ENCODE results near the gene FABP1. TPM values are rescaled to one million over a fixed set of nuclear protein-coding genes. Genes with fewer than 3 reads are reported as not detected.

Gene FABP1
- total and polyA plus RNA-seq, 2 of the 4 experiments (the other 2 are of a cell fraction), result not detected

- no peak for TF ChIP-seq MXI1 (IDR thresholded peaks at IDR 0.05; ENCODE audit: borderline replicate concordance, low read depth, low read length)
Observed at GRCh38 chr2:88127888-88128653, at the start of gene FABP1 (continued).

GRCh38 chr2:88177556-88177955 lies 49.7 kb upstream of the FABP1 start:
- in situ Hi-C loops (cut with MboI; ENCODE audit: low sequenced_read_pairs), result loop anchor here (25.0 kb wide), 1 partner anchor 485 kb away; no protein-coding TSS in a partner anchor
- Histone ChIP-seq H3K56ac (ENCODE audit: extremely low read depth, insufficient read depth, low read length) (no peak overlapping the region), H4K91ac (ENCODE audit: insufficient read depth, low read depth, low read length) (no peak overlapping the region), H3K27ac (ENCODE audit: insufficient read depth, low read length) (no peak overlapping the region), H3K4me2 (ENCODE audit: low read depth, low read length) (no peak overlapping the region), H2BK120ac (ENCODE audit: low read depth, low read length) (no peak overlapping the region), H2AFZ (replicated peaks; ENCODE audit: low read length, poor library complexity) (no peak overlapping the region), H2AK5ac (ENCODE audit: low read depth, low read length) (no peak overlapping the region), H2BK5ac (ENCODE audit: low read depth, low read length, poor library complexity, severe bottlenecking) (no peak overlapping the region), H3K14ac (replicated peaks; ENCODE audit: low read depth, low read length) (no peak overlapping the region), H3K23ac (ENCODE audit: low read depth, low read length) (no peak overlapping the region), H3K9ac (ENCODE audit: low read depth, low read length) (no peak overlapping the region), H3K18ac (ENCODE audit: low read depth, low read length) (no peak overlapping the region), H3K36me3 (ENCODE audit: control insufficient read depth, insufficient read depth, low read length) (no peaks in the 10 kb centered on the region), H4K20me1 (ENCODE audit: insufficient read depth, low read length) (no peaks in the 10 kb centered on the region), H3K9me1 (ENCODE audit: insufficient read depth, low read length) (no peaks in the 10 kb centered on the region), H4K5ac (ENCODE audit: low read depth, low read length) (no peak overlapping the region), H3K4me3 (ENCODE audit: insufficient read depth, low read depth, low read length) (no peak overlapping the region), H4K8ac (ENCODE audit: low read depth in 2 of 2, low read length in 2 of 2) (no peak overlapping the region), H3K4ac (ENCODE audit: low read depth, low read length) (no peak overlapping the region), H3K27me3 (ENCODE audit: control insufficient read depth, insufficient read depth, low read length) (peaks cover 4% of the 10 kb centered on the region; the same call in 1 of the 2 replicates), H2BK20ac (ENCODE audit: low read depth, low read length) (no peak overlapping the region), H3K79me1 (ENCODE audit: low read depth in 1 of 2, low read length in 2 of 2) (no peaks in the 10 kb centered on the region), H2AK9ac (replicated peaks; ENCODE audit: low read depth, low read length, poor library complexity) (no peak overlapping the region), H2BK15ac (ENCODE audit: low read depth, low read length) (no peak overlapping the region), H3K4me1 (ENCODE audit: control insufficient read depth, insufficient read depth, low read length) (no peaks in the 10 kb centered on the region), H3K9me3 (ENCODE audit: control insufficient read depth, insufficient read depth, low read length) (no peaks in the 10 kb centered on the region)
- ChIA-PET POLR2A (ENCODE audit: unreplicated experiment) (no interaction called here), CTCF (no interaction called here)
- no CpG with 5 or more reads among the region's 3 CpGs for WGBS, 2 experiments (ENCODE audit: extremely low coverage in 2 of 2, insufficient read length in 1 of 2)
- ATAC-seq (ENCODE audit: low read depth) (no peak), DNase-seq (no peak)
- no TSS peak for BruUV-seq (replicated peaks)
- dilution Hi-C loops (cut with HindIII; ENCODE audit: low sequenced_read_pairs, unreplicated experiment), result no loop called here
- intact Hi-C loops (cut with micrococcal nuclease), result no loop called here
- no peak for TF ChIP-seq CHD1 (IDR thresholded peaks at IDR 0.05; ENCODE audit: low read depth, low read length)
- no peak for TF ChIP-seq CTCF (conservative IDR thresholded peaks at IDR 0.05; ENCODE audit: low read depth, low read length)
- no peak for TF ChIP-seq MXI1 (IDR thresholded peaks at IDR 0.05; ENCODE audit: borderline replicate concordance, low read depth, low read length)
- no peak for TF ChIP-seq BHLHE40 (IDR thresholded peaks at IDR 0.05; ENCODE audit: low read depth, low read length)
- no peak for TF ChIP-seq NFE2L2 (IDR thresholded peaks at IDR 0.05; ENCODE audit: low read depth, low read length)
- TF ChIP-seq RAD21 (IDR thresholded peaks at IDR 0.05; ENCODE audit: low read length), result no peak
- no peak for TF ChIP-seq RCOR1 (IDR thresholded peaks at IDR 0.05; ENCODE audit: insufficient replicate concordance, low read length)
- TF ChIP-seq USF2 (IDR thresholded peaks at IDR 0.05; ENCODE audit: low read depth, low read length), result no peak
- no peak for TF ChIP-seq ELK1 (IDR thresholded peaks at IDR 0.05; ENCODE audit: borderline replicate concordance, low read depth, low read length)
- TF ChIP-seq POLR2A (IDR thresholded peaks at IDR 0.05; ENCODE audit: low read depth, low read length), result no peak
- TF ChIP-seq CEBPB (IDR thresholded peaks at IDR 0.05; ENCODE audit: low read depth, low read length), result no peak
- TF ChIP-seq MAZ (IDR thresholded peaks at IDR 0.05; ENCODE audit: borderline replicate concordance, low read depth, low read length), result no peak
- no peak for TF ChIP-seq MAFK (IDR thresholded peaks at IDR 0.05; ENCODE audit: low read depth, low read length)

All from IMR-90 (cell line).